Measurements from ENCODE around the gene TOP2B.

The TOP2B gene

DNA sequence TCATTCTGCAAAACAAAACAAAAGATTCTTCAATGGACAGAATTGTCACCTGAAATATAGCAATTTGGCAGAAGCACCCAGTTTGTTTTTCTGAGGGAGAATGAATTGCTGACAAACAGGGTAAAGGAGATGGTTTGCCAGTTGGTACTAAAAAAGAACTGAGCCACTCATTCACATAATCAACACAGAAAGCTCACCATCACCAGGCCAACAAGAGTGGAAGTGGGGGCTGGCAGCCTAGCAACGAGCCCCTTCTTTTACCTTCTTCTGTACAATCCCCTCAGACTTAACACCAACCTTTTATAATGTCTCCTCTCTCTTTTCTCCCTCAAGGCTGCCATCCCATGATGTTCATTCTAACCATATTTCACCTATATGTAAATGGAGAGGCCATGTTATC, 5.9 kb downstream of the TOP2B start:
- H3K4me1 Mint-ChIP-seq (ENCODE audit: low read depth) = peaks cover 74% of the 10 kb centered on the region
- peaks cover 15% of the 10 kb centered on the region for H3K36me3 Mint-ChIP-seq (ENCODE audit: low read depth)
- no peaks in the 10 kb centered on the region for H3K9me3 Mint-ChIP-seq
- no peak for DNase-seq
- H3K27ac Mint-ChIP-seq = peak overlapping the region; percentile 9
- H3K27me3 Mint-ChIP-seq = no peaks in the 10 kb centered on the region
- H3K4me3 Mint-ChIP-seq = no peak overlapping the region

- Mint-ChIP-seq H3K4me3 (no peak overlapping the region), H3K9me3 (no peaks in the 10 kb centered on the region), H3K36me3 (ENCODE audit: low read depth) (peaks cover 3% of the 10 kb centered on the region), H3K27ac (no peak overlapping the region), H3K27me3 (no peaks in the 10 kb centered on the region), H3K4me1 (ENCODE audit: low read depth) (peaks cover 83% of the 10 kb centered on the region)
- DNase-seq = no peak
Measured at GRCh38 chr3:25657293-25657692, 7.4 kb downstream of the TOP2B start.

DNA sequence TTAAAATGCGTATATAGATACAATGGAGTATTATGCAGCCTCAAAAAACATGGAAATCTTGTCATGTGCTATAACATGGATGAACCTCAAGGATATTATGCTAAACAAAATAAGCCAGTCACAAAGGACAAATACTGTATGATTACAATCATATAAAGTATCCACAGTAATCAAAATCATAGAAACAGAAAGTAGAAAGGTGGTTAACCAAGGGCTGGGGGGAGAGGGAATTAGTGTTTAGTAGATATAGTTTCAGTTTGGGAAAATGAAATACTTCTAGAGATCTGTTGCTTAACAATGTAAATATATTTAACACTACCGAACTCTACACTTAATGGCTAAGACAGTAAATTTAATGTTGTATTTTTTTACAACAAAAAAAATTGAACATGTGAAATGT, 9.0 kb downstream of the TOP2B start:
- Mint-ChIP-seq H3K4me1 (ENCODE audit: low read depth) (peaks cover 80% of the 10 kb centered on the region), H3K27ac (no peak overlapping the region), H3K9me3 (no peaks in the 10 kb centered on the region), H3K36me3 (ENCODE audit: low read depth) (peaks cover 12% of the 10 kb centered on the region), H3K4me3 (no peak overlapping the region), H3K27me3 (no peaks in the 10 kb centered on the region)
- no peak for DNase-seq

GRCh38 chr3:25654576-25654975, 10.1 kb downstream of the TOP2B start:
- Mint-ChIP-seq H3K27ac (no peak overlapping the region), H3K4me3 (no peak overlapping the region), H3K4me1 (ENCODE audit: low read depth) (peaks cover 77% of the 10 kb centered on the region), H3K36me3 (ENCODE audit: low read depth) (peaks cover 18% of the 10 kb centered on the region), H3K9me3 (no peaks in the 10 kb centered on the region), H3K27me3 (no peaks in the 10 kb centered on the region)
- no peak for DNase-seq

- H3K36me3 Mint-ChIP-seq (ENCODE audit: low read depth) = peaks cover 24% of the 10 kb centered on the region
- H3K4me1 Mint-ChIP-seq (ENCODE audit: low read depth) = peaks cover 72% of the 10 kb centered on the region
- H3K27me3 Mint-ChIP-seq = no peaks in the 10 kb centered on the region
- no peak overlapping the region for H3K4me3 Mint-ChIP-seq
- H3K9me3 Mint-ChIP-seq = peaks cover 8% of the 10 kb centered on the region
- DNase-seq = no peak
- peak overlapping the region; percentile 22 for H3K27ac Mint-ChIP-seq
Measured at GRCh38 chr3:25653322-25653721, 11.4 kb downstream of the TOP2B start.

GRCh38 chr3:25652921-25653320, 11.8 kb downstream of the TOP2B start:
- no peaks in the 10 kb centered on the region for H3K27me3 Mint-ChIP-seq
- H3K4me1 Mint-ChIP-seq (ENCODE audit: low read depth) = peaks cover 75% of the 10 kb centered on the region
- peak overlapping the region; percentile 51 for H3K27ac Mint-ChIP-seq
- no peak for DNase-seq
- no peak overlapping the region for H3K4me3 Mint-ChIP-seq
- peaks cover 26% of the 10 kb centered on the region for H3K36me3 Mint-ChIP-seq (ENCODE audit: low read depth)
- peaks cover 8% of the 10 kb centered on the region for H3K9me3 Mint-ChIP-seq

GRCh38 chr3:25648925-25649830, 15.5 kb downstream of the TOP2B start:
- Mint-ChIP-seq H3K4me3 (no peak overlapping the region), H3K9me3 (peaks cover 8% of the 10 kb centered on the region), H3K27me3 (no peaks in the 10 kb centered on the region), H3K4me1 (ENCODE audit: low read depth) (peaks cover 53% of the 10 kb centered on the region), H3K27ac (peak overlapping the region; percentile 9), H3K36me3 (ENCODE audit: low read depth) (peaks cover 37% of the 10 kb centered on the region)
- no peak for DNase-seq

- Mint-ChIP-seq H3K27ac (no peak overlapping the region), H3K36me3 (ENCODE audit: low read depth) (peaks cover 45% of the 10 kb centered on the region), H3K4me1 (ENCODE audit: low read depth) (peaks cover 51% of the 10 kb centered on the region), H3K27me3 (no peaks in the 10 kb centered on the region), H3K9me3 (peaks cover 8% of the 10 kb centered on the region), H3K4me3 (no peak overlapping the region)
- DNase-seq = peak; percentile 62
Measured at GRCh38 chr3:25648107-25648535, 16.6 kb downstream of the TOP2B start.

DNA sequence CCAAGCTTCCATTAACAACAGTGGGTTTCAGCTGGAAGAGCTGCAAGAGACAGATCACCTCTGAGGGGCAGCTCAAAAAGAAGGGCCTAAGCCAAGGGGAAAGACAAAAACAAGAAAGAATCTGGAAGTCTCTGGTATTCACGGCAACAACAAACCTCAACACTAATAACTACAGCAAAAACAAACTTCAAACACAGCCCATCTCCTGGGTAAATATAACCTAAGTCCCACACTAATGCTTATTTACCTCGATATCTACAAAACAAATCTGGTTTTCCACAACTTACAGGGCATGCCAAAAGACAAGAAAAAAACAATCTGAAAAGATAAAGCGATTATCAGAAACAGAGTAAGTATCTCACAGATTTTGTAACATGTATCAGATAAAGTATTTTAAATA, 29.7 kb downstream of the TOP2B start:
- Mint-ChIP-seq H3K27me3 (no peaks in the 10 kb centered on the region), H3K4me1 (ENCODE audit: low read depth) (peaks cover 8% of the 10 kb centered on the region), H3K9me3 (no peaks in the 10 kb centered on the region), H3K27ac (peak overlapping the region; percentile 12), H3K4me3 (no peak overlapping the region), H3K36me3 (ENCODE audit: low read depth) (peaks cover 81% of the 10 kb centered on the region)
- DNase-seq = no peak

- H3K27ac Mint-ChIP-seq = peak overlapping the region; percentile 60
- no peaks in the 10 kb centered on the region for H3K27me3 Mint-ChIP-seq
- no peak overlapping the region for H3K4me3 Mint-ChIP-seq
- H3K4me1 Mint-ChIP-seq (ENCODE audit: low read depth) = peaks cover 8% of the 10 kb centered on the region
- no peaks in the 10 kb centered on the region for H3K9me3 Mint-ChIP-seq
- H3K36me3 Mint-ChIP-seq (ENCODE audit: low read depth) = peaks cover 84% of the 10 kb centered on the region
- DNase-seq = no peak
Measured at GRCh38 chr3:25633919-25634318, 30.8 kb downstream of the TOP2B start.

GRCh38 chr3:25631989-25632388, 32.7 kb downstream of the TOP2B start:
- peaks cover 81% of the 10 kb centered on the region for H3K36me3 Mint-ChIP-seq (ENCODE audit: low read depth)
- no peaks in the 10 kb centered on the region for H3K9me3 Mint-ChIP-seq
- no peak overlapping the region for H3K27ac Mint-ChIP-seq

DNA sequence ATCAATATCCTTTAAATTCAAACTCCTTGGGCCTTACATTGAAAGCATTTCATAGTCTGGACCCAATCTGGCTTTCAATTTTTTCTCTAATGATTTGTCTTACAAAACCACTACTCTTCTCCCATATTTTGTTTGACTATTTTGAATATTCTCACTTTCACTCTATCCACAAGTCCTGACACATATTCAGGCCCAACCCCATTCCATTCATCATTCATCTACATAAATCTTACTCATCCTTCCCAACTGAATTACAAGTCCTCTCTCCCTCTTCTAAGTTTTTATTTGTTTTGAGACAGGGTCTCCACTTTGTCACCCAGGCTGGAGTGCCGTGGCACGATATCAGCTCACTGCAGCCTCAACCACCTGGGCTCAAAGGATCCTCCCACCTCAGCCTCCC, 43.6 kb downstream of the TOP2B start:
- no peak for DNase-seq
- Mint-ChIP-seq H3K36me3 (ENCODE audit: low read depth) (peaks cover 82% of the 10 kb centered on the region), H3K27me3 (no peaks in the 10 kb centered on the region), H3K9me3 (no peaks in the 10 kb centered on the region), H3K4me1 (ENCODE audit: low read depth) (peaks cover 6% of the 10 kb centered on the region), H3K4me3 (no peak overlapping the region), H3K27ac (peak overlapping the region; percentile 23)

More at GRCh38 chr3:25631989-25632388, 32.7 kb downstream of the TOP2B start:
- Mint-ChIP-seq H3K4me1 (ENCODE audit: low read depth) (peaks cover 5% of the 10 kb centered on the region), H3K27me3 (no peaks in the 10 kb centered on the region), H3K4me3 (no peak overlapping the region)
- DNase-seq = no peak

- Mint-ChIP-seq H3K4me3 (no peak overlapping the region), H3K27me3 (no peaks in the 10 kb centered on the region), H3K4me1 (ENCODE audit: low read depth) (peaks cover 6% of the 10 kb centered on the region), H3K27ac (peak overlapping the region; percentile 23), H3K36me3 (ENCODE audit: low read depth) (peaks cover 78% of the 10 kb centered on the region), H3K9me3 (no peaks in the 10 kb centered on the region)
- DNase-seq = no peak
Measured at GRCh38 chr3:25620493-25620892, 44.2 kb downstream of the TOP2B start.

GRCh38 chr3:25619382-25619781, 45.3 kb downstream of the TOP2B start:
- H3K9me3 Mint-ChIP-seq = no peaks in the 10 kb centered on the region
- peak overlapping the region; percentile 0 for H3K27ac Mint-ChIP-seq
- DNase-seq = no peak
- H3K27me3 Mint-ChIP-seq = no peaks in the 10 kb centered on the region
- H3K36me3 Mint-ChIP-seq (ENCODE audit: low read depth) = peaks cover 75% of the 10 kb centered on the region
- no peak overlapping the region for H3K4me3 Mint-ChIP-seq
- peaks cover 6% of the 10 kb centered on the region for H3K4me1 Mint-ChIP-seq (ENCODE audit: low read depth)

- Mint-ChIP-seq H3K4me1 (ENCODE audit: low read depth) (peaks cover 6% of the 10 kb centered on the region), H3K27me3 (no peaks in the 10 kb centered on the region), H3K36me3 (ENCODE audit: low read depth) (peaks cover 71% of the 10 kb centered on the region), H3K9me3 (no peaks in the 10 kb centered on the region), H3K4me3 (no peak overlapping the region), H3K27ac (peak overlapping the region; percentile 55)
- no peak for DNase-seq
Measured at GRCh38 chr3:25618028-25618427, 46.7 kb downstream of the TOP2B start.

All from activated T-cell treated with anti-CD3 and anti-CD28 coated beads, Interleukin-2, amount 50 U/mL, for 24 hours (primary cell).